Prostate gland (tissue), 2 donors: ENCODE results near the gene ST3GAL2. TPM values are rescaled to one million over a fixed set of nuclear protein-coding genes. Genes with fewer than 3 reads are reported as not detected.
A peak's percentile ranks its signal among the peaks of the same experiment; 100 is the strongest.

Experiments
- DNase-seq: peaks from one replicate; pipeline ENCODE4 v3.0.0-alpha.2; 2019; ENCODE audit warnings: low spot score
- H3K27ac ChIP-seq, 2 donors: fragments of 200-600 bp; sonication (generic); 2 replicates each; pipeline ENCODE4 v1.5.1; 2017 to 2019
- H3K27me3 ChIP-seq: fragments of 200-600 bp; sonication (generic); replicated peaks from 2 replicates; pipeline ENCODE4 v1.5.1; 2019; ENCODE audit not compliant: insufficient read depth
- H3K36me3 ChIP-seq, 2 donors: fragments of 200-600 bp; sonication (generic); 1 replicate in 1 of 2; 2 replicates in 1 of 2; pipeline versions ENCODE4 v1.5.1 to v1.8.1; 2017 to 2019
- H3K4me1 ChIP-seq: fragments of 200-600 bp; sonication (generic); replicated peaks from 2 replicates; pipeline ENCODE4 v1.5.1; 2019
- H3K4me3 ChIP-seq, 2 donors: fragments of 200-600 bp; sonication (generic); 2 replicates each; pipeline ENCODE4 v1.5.1; 2017 to 2019
- H3K9me3 ChIP-seq: fragments of 200-600 bp; sonication (generic); 2 replicates; pipeline ENCODE4 v1.5.1; 2017
- CTCF ChIP-seq, 4 experiments: fragments of 200-600 bp in 2 of 4; fragments of 450-650 bp in 2 of 4; sonication (generic) in 2 of 4; IDR thresholded peaks; 1 replicate in 3 of 4; 2 replicates in 1 of 4; pipeline ENCODE4 v1.5.1; 2016 to 2019; ENCODE audit warnings: antibody characterized with exemption in 4 of 4, mild to moderate bottlenecking in 2 of 4, moderate library complexity in 2 of 4
- POLR2A ChIP-seq: fragments of 450-650 bp; IDR thresholded peaks from one replicate; pipeline ENCODE4 v1.6.1; 2016; ENCODE audit warnings: antibody characterized with exemption, mild to moderate bottlenecking
- POLR2AphosphoS5 ChIP-seq: sonication (generic); formaldehyde crosslinking; IDR thresholded peaks from one replicate; pipeline ENCODE4 v1.6.1; 2017; ENCODE audit warnings: antibody characterized with exemption
- WGBS: methylation state at CpG from one replicate; pipeline ENCODE4 v1.1.5; 2018; 5-methylcytosine and 5-hydroxymethylcytosine counted together
- intact Hi-C: fragments of 100-400 bp; cut with DNase I; formaldehyde crosslinking; loops from one replicate; pipeline ENCODE4 v1.14.2; 2022
- total RNA-seq, 2 donors: library from RNA; depleted of rRNA; stranded (reverse); fragments of >200 nt; gene quantifications; one replicate each; pipeline ENCODE4 v1.1.0, GENCODE V29; 2016

The ST3GAL2 gene
- total RNA-seq, 2 donors from 2014 or later = 8.7 to 54.5 TPM

- DNase-seq = no peak
- WGBS = 79% methylated on average over 5 of the region's 5 CpGs
- intact Hi-C loops = no loop called here
- Histone ChIP-seq H3K4me3 (no peak overlapping the region), H3K36me3 (no peaks in the 10 kb centered on the region), H3K27me3 (no peaks in the 10 kb centered on the region), H3K27ac (peak overlapping the region in 1 of 2 donors; percentile 31), H3K4me1 (peaks cover 3% of the 10 kb centered on the region), H3K9me3 (no peaks in the 10 kb centered on the region)
- TF ChIP-seq POLR2A (no peak), CTCF (IDR thresholded peaks at IDR 0.05) (no peak), POLR2AphosphoS5 (no peak)
Measured at GRCh38 chr16:70429888-70430666, 8.8 kb downstream of the ST3GAL2 start.

GRCh38 chr16:70428178-70428998 is 10.5 kb downstream of the ST3GAL2 start:
- Histone ChIP-seq H3K4me3 (no peak overlapping the region), H3K36me3 (no peaks in the 10 kb centered on the region), H3K4me1 (peaks cover 3% of the 10 kb centered on the region), H3K27ac (peak overlapping the region in 1 of 2 donors; percentile 6), H3K27me3 (no peaks in the 10 kb centered on the region), H3K9me3 (no peaks in the 10 kb centered on the region)
- DNase-seq = peak; percentile 44
- no peak for TF ChIP-seq CTCF (IDR thresholded peaks at IDR 0.05)
- no peak for TF ChIP-seq POLR2A
- TF ChIP-seq POLR2AphosphoS5 = peak; percentile 59
- intact Hi-C loops = no loop called here
- WGBS = 20% methylated on average over 9 of the region's 9 CpGs

- no peaks in the 10 kb centered on the region for H3K36me3 ChIP-seq
- H3K4me3 ChIP-seq = no peak overlapping the region
- H3K27me3 ChIP-seq = no peaks in the 10 kb centered on the region
- no peaks in the 10 kb centered on the region for H3K9me3 ChIP-seq
- peak overlapping the region in 1 of 2 donors; percentile 6 for H3K27ac ChIP-seq
- H3K4me1 ChIP-seq = peaks cover 3% of the 10 kb centered on the region
- TF ChIP-seq CTCF (IDR thresholded peaks at IDR 0.05) (no peak), POLR2AphosphoS5 (no peak), POLR2A (no peak)
- intact Hi-C loops = no loop called here
- WGBS = 46% methylated on average over 4 of the region's 4 CpGs
- no peak for DNase-seq
Measured at GRCh38 chr16:70427786-70428177, 11.1 kb downstream of the ST3GAL2 start.

GRCh38 chr16:70422543-70422942 is 16.4 kb downstream of the ST3GAL2 start:
- TF ChIP-seq POLR2A (no peak), POLR2AphosphoS5 (no peak), CTCF (IDR thresholded peaks at IDR 0.05) (no peak)
- intact Hi-C loops = no loop called here

More at GRCh38 chr16:70422543-70422942, 16.4 kb downstream of the ST3GAL2 start:
- no peak overlapping the region for H3K27ac ChIP-seq
- DNase-seq = no peak
- no peaks in the 10 kb centered on the region for H3K27me3 ChIP-seq
- H3K9me3 ChIP-seq = no peaks in the 10 kb centered on the region
- no peak overlapping the region for H3K4me3 ChIP-seq
- H3K4me1 ChIP-seq = no peaks in the 10 kb centered on the region
- 88% methylated on average over 4 of the region's 4 CpGs for WGBS
- no peaks in the 10 kb centered on the region for H3K36me3 ChIP-seq
